Testis (tissue), 2 donors: Measurements from ENCODE around the gene RGS10.

Source experiments
- CTCF ChIP-seq, 3 experiments: fragments of 450-650 bp in 2 of 3; fragments of 200-600 bp in 1 of 3; sonication (generic) in 1 of 3; IDR thresholded peaks; one replicate each; pipeline ENCODE4 v1.5.1; 2016 to 2019; ENCODE audit warnings: antibody characterized with exemption in 3 of 3, mild to moderate bottlenecking in 2 of 3, moderate library complexity in 1 of 3
- POLR2A ChIP-seq: fragments of 450-650 bp; IDR thresholded peaks from one replicate; pipeline ENCODE4 v1.6.1; 2017; ENCODE audit warnings: antibody characterized with exemption, mild to moderate bottlenecking, moderate library complexity

GRCh38 chr10:119453313-119453712 is 89.2 kb downstream of the RGS10 start:
- TF ChIP-seq CTCF (IDR thresholded peaks at IDR 0.05): no peak
- TF ChIP-seq POLR2A: no peak
